ENCODE measurements around the gene ST7.
A peak's percentile ranks its signal among the peaks of the same experiment; 100 is the strongest.
"Not testable (repeated sequence)": the region's sequence is repeated elsewhere in the genome, so short reads cannot be mapped to it uniquely, and the experiment has no call there.

The ST7 gene

GRCh38 chr7:117101026-117101425 is 147.7 kb downstream of the ST7 start:
- DNase-seq = no peak

GRCh38 chr7:117110480-117111315 is 157.4 kb downstream of the ST7 start:
- DNase-seq = no peak

DNA sequence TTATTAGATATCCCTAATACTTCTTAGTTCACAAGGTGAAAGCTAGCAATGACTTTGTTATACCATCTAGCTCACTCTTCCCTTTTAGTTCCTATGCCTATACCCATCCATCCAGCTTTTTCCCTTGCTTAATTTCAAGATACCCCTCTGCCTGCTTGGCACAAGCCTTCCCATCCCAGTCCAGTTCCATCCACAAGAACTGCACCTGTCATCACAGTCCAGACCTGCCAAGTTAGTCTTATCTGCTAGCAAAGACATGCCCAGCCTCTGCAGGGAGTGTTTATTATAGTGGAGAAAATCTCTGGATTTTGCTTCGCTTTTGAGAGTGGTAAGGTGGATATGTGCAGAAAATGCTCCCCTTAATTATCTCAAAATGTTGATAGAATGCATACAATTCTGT is 158.2 kb downstream of the ST7 start:
- no peak for DNase-seq

DNA sequence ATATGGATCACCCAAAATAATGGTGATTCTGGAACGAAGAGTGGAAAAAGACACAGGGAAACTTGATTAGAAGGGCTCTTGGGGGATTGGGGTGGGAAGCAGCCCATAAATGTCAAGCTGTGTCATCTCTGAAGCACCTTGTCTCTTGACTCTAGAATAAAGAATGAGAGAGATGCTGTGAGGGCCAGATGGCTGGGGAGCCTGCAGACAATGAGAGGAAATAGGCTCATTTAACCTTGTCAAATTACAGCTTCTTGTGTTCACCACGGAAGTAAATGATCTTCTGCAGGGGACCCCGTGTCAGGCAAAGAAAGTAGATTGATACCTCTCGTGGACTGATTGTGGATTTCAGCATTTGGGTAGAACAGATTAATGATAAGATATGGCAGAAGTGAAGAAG is 159.3 kb downstream of the ST7 start:
- DNase-seq = no peak

GRCh38 chr7:117113871-117114270 is 160.6 kb downstream of the ST7 start:
- DNase-seq = no peak

DNA sequence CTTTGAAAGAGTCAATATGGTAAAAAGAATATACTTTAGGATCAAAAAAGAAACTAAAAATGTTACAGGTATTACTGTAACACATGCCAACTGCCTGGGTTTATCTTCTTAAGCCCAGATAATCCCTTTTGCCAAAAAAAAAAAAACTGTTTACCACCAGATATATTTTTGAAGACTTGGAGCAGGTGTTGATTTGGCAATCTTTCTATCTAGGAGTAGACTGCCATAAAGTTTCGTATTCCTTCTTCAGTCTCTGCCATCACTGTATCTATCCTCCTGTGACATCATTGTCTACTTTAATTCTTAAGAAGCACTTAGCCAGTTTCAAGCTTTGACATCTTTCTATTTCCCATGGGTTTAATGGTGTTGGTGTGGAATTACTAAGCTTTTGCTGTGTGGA is 161.0 kb downstream of the ST7 start:
- no peak for DNase-seq

- no peak for DNase-seq
Measured at GRCh38 chr7:117116211-117116610, 162.9 kb downstream of the ST7 start.

DNA sequence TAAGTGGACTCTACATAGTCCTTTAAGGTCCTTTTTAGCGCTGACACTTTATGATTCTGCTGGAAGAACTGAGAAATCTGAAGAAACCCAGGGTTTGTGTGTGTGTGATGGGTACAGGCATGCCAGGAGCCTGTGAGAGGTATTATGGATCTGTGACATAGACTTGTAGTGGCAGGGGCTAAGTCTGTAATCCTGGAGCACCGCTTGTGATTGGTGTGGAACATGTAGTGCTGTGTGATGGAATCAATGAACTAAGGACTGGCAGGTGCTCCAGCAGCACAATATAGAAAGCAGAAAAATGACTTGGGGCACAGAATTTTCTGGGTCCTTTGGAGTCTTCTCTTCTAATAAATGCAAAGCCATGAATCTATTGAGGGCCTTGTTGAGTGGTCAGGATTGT is 163.9 kb downstream of the ST7 start:
- DNase-seq = no peak

GRCh38 chr7:117118579-117119180 is 165.4 kb downstream of the ST7 start:
- DNase-seq = no peak

- peak; percentile 79 for DNase-seq
Measured at GRCh38 chr7:117119192-117119924, 166.1 kb downstream of the ST7 start.

- not testable (repeated sequence) for DNase-seq
Measured at GRCh38 chr7:117120321-117120720, 167.0 kb downstream of the ST7 start.

GRCh38 chr7:117122036-117122435 is 168.7 kb downstream of the ST7 start:
- not testable (repeated sequence) for DNase-seq

DNA sequence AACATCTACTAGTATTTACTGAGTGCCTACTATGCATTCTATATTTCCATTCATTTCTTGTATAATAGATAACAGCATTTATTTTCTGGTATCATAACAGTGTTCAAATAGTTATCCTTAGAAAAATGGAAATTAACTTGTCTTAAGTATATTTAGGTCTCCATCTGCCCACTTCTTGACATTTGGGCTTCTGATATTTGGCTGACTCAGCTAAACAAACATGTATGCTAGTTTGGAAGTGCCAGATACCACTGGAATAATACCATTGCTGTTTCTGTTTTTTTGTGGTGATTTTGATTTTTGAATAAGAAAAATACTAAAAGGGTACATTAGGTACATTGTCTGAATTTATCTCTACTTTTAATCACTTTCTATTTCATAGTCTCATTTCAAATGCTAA is 169.2 kb downstream of the ST7 start:
- no peak for DNase-seq

DNA sequence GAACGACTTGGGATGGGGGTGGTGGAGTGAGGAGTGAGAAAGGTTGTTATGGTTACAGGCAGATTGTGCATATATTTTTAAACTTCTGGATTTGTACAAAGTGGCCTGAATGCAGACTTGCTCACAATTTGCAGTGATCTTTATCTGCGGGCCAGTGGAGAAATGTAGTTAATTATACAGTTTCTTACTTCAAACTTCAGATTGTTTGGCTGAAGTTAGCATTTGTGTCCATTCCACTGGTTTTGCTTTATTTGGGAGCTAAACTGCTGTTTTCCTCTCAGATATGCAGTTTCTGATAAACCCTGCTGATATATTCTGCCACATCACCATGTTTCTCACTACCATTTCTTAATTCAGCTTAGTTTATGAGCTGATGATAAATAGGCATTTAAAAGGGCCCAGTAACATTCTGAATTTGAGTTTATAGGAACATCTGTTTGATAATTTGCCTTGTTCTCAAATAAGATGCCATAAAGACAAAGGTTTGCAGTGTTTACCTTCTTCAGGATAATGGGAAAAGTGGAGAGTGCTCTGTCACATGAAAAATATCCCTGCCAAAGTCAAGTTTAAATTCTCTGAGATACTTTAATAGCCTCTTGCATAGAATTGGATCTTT is 170.1 kb downstream of the ST7 start:
- DNase-seq = no peak

GRCh38 chr7:117124591-117125220 is 171.4 kb downstream of the ST7 start:
- peak; percentile 94 for DNase-seq

DNA sequence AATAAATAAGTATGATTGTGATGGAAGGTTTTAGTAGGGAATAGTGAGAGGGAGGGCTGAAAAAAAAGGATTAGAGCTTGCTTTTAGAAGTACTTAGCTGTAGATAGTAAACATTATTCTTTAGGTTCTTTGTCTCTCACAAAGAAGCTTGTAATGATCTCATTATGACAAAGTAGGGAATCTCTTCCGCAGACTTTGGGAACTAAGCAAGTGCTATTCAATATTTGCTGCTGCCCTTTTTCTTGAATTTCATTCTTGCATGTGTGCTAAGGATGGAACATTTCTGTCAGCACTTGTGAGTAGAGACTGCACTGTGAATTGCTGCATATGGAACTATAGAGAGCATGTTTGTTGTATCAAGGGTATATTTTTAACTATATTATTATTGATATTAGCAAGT is 173.4 kb downstream of the ST7 start:
- DNase-seq = no peak

DNA sequence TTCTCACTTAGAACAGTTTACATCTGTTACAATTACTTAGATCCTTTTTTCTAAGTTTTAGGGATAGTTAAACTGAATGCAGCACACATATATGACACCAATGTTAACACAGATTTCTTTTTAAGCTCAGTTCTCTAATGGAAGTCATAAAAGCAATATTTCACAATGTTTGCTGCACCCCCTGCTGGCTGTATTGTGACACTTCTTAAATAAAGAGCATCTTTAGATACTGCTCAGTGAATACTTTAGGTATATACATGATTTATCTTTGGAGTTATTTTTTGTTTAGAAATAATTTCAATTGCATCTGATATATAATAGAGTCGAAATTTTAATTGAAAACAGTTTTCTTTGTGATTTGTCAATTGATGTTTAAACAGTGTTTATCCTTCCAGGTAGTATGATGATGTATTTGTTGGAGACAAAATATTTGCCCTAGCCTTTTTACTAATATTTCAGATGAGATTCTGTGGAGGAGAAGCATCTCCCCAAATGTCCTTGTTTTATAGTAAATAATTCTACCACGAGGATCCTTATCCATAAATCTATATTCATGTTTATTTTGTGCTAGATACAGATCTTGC is 174.4 kb downstream of the ST7 start:
- peak; percentile 64 for DNase-seq

DNA sequence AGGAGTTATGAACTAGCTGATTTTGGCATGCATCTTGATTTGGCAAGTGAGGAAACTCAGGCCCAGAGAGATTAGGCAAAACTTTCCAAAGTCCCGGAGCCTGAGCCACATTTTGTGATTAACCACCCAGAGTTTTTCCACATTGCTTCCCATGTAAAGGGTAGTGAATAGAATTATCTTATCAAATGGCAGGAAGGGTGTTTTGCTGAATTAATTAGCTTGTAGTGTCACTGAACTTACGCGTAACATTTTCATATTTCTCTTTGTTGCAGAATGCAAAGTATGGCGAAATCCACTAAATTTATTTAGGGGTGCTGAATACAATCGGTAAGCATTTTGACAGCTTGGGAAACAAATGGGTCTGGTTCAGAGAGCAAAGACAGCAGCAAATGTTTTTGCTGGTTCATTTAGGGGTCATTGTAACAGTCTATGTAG is 176.2 kb downstream of the ST7 start:
- DNase-seq = no peak

DNA sequence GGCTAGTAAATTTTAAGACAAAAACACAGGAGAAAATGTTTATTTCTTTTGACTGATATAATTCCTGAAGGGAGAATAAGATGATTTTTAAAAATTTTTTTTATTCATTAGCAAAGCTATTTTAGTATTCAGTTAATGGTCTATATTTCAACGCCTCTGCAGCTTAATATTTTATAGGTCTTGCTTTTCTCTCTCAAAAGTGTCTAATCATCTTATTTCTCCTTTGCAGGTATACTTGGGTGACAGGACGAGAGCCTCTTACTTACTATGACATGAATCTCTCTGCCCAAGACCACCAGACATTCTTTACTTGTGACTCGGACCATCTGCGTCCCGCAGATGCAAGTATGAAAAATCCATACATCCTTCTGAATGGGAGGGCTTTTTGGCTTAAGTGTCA is 177.0 kb downstream of the ST7 start:
- no peak for DNase-seq

GRCh38 chr7:117132321-117133120 is 179.2 kb downstream of the ST7 start:
- DNase-seq = peak; percentile 92

DNA sequence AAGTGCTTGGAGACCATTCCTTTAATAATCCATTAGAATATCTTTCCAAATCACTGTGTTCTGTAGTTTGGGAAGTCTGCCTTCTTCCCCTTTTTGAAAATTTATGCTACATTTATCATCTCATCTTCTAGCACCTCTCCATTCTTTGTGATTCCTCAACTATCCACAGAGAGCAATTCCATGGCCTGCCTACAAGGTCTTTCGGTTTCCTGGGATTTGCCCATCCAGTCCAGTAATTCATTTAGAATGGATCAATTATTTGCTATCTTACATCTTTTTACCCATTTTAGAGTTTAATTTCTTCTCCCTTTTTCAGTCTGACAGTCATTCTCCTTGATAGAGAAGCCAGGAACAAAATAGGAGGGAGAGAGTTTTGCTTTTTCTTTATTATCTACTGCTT is 179.8 kb downstream of the ST7 start:
- no peak for DNase-seq

DNA sequence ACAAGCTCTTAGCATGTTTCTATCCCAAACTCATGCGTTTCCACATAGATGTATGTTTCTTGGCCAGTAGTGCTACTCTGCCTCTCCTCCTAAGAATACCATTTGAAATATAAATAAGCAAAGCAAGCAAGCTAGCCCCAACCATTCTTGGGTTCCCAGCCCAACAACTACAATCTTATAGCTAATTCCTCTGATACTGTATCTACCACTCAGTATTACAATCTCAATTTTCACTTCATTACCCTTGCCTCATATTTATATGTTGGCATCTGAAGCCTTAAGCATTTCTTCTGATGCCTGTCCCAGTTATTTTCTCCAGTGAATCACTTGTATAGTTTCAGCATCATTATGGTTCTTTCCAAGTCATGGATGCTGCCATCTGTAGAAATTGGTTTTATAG is 181.1 kb downstream of the ST7 start:
- no peak for DNase-seq

Data from fibroblast of skin of right biceps (primary cell).